ENCODE results near the gene SH3BP2.
"Not testable (repeated sequence)": the region's sequence is repeated elsewhere in the genome, so short reads cannot be mapped to it uniquely, and the experiment has no call there.

The SH3BP2 gene

DNA sequence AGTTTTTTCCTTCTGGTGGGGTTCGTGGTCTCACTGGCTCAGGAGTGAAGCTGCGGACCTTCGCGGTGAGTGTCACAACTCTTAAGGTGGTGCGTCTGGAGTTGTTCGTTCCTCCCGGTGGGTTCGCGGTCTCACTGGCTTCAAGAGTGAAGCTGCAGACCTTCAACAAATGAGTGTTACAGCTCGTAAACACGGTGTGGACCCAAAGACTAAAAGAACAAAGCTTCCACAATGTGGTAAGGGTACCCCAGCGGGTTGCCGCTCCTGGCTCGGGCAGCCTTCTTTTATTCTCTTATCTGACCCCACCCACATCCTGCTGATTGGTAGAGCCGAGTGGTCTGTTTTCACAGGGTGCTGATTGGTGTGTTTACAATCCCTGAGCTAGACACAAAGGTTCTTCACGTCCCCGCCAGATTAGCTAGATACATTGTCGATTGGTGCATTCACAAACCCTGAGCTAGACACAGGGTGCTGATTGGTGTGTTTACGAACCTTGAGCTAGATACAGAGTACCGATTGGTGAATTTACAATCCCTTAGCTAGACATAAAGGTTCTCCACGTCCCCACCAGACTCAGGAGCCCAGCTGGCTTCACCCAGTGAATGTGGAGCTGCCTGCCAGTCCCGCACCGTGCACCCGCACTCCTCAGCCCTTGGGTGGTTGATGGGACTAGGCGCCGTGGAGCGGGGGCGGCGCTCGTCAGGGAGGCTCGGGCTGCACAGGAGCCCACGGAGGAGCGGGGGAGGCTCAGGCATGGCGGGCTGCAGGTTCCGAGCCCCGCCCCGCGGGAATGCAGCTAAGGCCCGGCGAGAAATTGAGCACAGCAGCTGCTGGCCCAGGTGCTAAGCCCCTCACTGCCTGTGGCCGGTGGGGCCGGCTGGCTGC is 30.2 kb upstream of the SH3BP2 start:
- DNase-seq, result not testable (repeated sequence)

DNA sequence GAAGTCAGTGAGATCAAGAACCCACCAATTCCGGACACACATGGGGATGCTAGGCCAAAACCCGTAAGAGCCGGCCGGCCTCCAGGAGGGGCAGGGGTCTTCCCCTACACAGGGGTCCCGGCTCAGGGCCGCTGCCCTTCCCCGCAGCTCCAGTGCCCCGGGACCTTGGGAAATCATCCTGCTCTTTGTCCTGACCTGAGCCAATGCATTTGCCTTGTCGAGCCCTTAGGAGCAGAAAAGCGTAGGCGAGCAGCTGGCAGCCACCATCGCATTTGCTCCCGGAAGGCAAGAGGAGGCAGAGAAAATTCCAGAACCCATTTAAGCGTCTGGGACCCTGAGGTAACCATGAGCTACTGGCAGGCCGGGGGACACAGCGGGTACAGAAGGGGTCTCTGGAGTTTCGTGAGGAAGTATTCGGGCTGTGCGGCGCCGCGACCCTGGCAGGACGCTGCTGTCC is 29.3 kb upstream of the SH3BP2 start:
- no peak for DNase-seq

DNA sequence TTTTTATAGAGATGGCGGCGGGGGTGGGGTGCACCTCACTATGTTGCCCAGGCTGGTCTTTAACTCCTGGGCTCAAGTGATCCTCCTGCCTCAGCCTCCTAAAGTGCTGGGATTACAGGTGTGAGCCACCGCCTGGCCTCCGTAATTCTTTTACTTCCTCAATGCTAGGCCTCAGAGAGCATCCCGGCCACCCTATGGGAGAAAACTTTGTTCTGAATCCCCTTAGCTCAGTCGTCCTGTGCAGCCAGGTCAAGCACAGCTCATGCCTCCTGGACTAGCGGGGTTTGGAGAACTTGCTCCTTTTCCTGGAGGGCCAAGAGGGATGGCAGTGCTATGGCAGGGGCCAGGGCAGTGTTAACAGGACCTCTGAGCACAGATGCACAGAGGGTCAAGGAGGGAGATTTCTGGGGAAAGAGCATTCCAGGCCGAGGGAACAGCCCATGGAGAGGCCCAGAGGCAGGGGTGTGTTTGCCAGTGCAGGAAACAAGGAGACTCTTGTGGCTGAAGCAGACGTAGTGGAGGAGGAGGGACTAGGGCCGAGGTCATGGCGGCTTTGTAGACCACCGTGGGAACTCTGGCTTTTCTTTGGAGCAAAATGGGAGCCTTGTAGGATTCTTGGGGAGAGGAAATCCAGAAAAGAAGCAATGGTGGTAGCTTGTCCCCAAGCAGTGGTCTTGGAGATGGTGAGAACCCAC is 26.9 kb upstream of the SH3BP2 start:
- DNase-seq, result no peak

DNA sequence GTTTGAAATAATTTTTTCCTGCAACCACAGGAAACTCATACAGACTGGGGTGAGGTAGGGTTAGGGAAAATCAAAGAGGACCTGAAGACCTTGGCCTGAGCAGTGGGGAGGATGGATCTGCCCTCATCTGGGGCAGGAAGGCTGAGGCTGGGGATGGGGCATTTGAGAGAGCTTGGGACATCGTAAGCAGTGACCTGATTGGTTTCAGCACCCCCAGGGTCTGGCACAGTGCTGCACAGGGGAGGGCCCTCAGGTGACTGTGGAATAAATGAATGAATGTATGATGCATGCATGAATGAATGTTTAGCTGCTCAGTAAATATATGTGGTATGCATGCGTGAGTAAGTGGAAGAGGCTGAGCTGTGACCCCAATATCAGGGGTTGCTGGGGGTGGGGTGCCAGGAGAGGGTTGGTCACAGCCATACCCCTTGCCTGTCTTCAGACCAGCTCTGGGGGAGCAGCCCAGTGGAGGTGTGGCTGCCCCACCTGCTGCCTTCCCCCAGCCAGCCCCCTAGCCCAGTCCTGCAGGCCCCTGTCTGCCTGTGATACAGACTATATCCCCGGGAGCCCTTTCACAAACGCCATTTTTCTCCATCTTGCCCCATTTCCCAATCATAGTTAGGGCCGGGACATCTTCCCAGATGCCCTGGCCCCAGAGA is 25.7 kb upstream of the SH3BP2 start:
- no peak for DNase-seq

DNA sequence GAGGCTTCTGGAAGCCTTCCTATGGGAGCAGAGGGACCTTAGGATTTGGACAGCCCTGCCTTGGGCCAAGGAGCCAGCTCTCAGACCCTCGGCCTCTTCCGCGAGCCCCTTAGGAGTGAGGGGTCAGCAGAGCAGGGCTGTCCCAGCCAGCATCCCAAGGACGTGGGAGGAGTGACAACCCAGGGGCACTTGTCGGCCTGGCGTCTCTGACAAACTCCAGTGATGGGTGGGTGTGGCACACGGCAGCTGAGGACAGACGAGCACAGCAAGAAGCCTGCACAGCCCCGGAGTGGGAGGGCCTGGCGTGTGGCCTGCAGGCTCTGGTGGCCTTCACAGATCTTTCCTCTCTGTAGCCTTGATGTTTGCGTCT is 25.2 kb upstream of the SH3BP2 start:
- no peak for DNase-seq

DNA sequence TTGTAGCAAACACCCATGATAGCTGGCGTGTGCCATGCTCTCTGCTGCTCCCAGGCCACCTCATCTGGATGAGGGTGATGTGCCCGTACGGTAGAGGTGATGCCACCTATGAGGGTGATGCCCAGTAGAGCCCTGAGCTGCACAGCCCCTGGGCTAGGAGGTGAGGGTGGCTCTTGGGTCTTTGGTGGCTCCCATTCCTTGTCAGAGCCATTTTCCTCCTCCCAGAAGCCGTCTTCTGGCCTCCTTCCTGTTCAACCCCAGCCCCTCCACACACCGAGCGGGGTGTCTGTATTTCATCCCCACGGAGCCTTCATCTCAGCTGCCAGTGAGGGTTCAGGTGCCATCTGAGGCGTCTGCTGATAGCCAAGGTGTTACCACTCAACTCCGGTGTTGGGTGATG is 24.8 kb upstream of the SH3BP2 start:
- no peak for DNase-seq

DNA sequence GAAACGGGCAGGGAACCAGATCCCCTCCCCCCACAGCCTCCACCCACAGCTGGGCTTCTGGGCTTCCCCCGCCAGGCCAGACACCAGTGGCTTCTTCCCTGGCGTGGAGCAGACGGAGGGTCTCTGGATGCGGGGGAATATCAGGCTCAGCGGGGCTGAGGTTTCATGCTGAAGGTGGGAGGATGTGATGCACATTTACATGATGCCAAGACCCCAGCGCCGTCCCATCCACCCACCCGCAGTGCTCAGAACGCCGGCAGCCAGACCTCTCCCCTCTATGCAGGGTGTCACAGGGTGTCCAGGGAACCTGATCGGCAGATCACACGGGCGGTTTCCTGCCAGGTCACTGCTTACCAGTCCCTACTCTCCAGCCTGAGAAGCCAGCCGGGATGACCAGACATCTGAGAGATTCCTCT is 24.0 kb upstream of the SH3BP2 start:
- no peak for DNase-seq

DNA sequence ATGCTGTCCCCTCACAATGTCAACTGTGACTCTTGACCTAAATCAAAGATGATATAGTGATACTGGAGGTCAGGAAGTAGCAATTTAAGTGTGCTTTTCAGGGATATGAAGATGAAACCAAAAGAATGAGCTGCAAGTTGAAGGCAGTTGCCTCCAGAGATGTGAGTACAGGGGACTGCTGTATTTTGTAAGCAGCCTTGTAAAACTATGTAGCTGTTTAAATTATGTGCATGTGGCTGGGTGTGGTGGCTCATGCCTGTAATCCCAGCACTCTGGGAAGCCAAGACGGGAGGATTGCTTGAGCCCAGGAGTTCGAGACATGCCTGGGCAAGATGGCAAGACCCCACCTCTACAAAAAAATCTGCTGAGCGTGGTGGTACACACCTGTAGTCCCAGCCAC is 21.6 kb upstream of the SH3BP2 start:
- DNase-seq, result no peak

DNA sequence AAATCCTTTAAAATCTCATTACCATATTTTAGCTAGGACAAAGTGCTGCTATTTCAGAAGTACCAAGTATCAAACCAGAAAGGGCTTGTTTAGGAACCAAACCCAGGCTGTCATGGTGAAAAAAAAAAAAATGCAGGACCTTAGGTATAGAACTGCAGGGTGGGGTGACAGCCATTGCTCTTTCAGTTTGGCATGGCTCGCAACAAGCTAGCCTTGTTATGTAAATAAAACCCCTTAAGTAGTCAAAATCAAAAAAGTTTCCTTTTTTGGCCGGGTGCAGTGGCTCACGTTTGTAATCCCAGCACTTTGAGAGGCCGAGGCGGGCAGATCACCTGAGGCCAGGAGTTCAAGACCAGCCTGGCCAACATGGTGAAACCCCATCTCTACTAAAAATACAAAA is 12.2 kb upstream of the SH3BP2 start:
- DNase-seq, result not testable (repeated sequence)

DNA sequence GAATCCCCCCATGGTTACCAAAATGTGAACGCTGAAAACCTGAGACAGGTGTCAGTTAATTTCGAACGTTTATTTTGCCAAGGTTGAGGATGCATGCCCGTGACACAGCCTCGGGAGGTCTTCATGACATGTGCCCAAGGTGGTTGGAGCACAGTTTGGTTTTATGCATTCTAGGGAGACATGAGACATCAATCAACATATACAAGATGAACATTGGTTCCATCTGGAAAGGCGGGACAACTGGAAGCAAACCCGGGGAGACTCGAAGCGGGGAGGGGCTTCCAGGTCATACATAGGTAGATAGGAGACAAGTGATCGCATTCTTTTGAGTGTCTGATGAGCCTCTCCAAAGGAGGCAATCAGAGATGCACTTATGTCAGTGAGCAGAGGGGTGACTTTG is 11.0 kb upstream of the SH3BP2 start:
- no peak for DNase-seq

DNA sequence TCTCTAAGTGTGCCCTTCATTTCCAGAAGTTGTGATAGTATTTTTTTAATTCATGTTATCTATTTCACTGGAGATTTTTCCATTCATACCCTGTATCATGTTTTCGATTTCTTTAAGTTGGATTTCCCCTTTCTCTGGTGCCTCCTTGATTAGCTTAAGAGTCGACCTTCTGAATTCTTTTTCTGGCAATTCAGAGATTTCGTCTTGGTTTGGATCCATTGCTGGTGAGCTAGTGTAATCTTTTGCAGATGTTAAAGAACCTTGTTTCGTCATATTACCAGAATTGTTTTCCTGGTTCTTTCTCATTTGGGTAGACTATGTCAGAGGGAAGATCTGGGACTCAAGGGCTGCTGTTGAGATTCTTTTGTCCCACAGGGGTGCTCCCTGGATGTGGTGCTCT is 9.1 kb upstream of the SH3BP2 start:
- no peak for DNase-seq

DNA sequence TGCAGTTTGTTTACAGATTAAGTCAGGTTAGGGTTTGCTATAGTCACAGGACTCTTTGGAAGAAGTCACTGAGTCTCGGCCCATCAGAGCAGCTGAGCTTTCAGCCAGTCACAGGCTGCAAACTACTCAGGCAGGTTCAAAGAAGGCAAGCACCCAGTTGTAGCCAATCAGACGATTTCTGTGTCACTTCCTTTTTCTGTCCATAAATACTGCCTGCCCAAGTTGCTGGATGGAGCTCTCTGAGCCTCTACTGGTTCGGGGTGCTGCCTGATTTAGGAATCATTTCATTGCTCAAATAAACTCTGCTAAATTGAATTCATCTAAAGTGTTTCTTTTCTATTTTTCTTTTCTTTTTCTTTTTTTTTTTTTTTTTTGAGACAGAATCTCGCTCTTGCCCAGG is 7.3 kb upstream of the SH3BP2 start:
- no peak for DNase-seq

DNA sequence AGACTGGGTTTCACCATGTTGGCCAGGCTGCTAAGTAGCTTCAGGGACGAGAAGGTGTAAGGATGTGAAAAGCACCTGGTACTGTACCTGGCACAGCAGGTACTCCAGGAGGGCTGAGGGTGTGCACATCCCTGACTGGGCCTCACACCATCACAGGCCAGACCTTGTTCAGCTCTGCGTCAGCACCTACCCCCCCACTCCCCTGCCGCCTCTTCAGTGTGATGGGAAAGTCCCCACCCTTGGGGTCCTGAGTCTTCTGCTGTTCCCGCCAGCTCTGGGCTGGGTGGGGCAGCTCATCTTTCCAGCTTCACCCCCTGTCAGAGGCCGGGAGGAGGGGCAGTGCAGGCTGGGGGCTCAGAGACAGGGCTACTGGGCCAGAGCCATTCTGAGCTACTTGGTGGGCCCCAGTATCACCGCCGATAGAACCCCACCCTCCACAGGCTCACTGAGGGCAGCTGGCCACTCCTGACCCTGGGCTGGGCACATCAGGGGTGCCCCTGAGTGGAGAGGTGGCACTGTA is 6.7 kb upstream of the SH3BP2 start:
- DNase-seq, result peak; percentile 62

DNA sequence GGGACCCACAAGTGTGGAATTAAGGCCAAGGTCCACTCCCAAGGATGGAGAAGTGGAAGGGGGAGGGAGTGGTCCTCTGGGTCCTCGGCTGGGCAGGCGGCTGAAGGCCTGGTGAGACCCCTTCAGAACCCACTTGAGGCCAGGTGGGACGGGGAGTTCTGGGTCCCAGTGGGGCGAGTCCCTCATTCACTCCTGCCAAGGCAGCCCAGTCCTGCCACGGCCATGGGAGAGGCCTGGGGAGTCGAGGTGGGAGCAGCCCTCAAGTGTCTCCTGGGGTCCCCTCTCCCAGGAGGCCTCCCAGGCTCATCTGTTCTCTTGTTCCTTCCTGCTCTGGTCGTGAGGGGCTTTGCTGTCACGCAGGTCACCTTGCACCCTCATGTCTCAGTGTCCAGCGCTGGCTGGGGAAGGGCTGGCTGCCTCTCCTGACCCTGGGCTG is 6.1 kb upstream of the SH3BP2 start:
- DNase-seq, result no peak

DNA sequence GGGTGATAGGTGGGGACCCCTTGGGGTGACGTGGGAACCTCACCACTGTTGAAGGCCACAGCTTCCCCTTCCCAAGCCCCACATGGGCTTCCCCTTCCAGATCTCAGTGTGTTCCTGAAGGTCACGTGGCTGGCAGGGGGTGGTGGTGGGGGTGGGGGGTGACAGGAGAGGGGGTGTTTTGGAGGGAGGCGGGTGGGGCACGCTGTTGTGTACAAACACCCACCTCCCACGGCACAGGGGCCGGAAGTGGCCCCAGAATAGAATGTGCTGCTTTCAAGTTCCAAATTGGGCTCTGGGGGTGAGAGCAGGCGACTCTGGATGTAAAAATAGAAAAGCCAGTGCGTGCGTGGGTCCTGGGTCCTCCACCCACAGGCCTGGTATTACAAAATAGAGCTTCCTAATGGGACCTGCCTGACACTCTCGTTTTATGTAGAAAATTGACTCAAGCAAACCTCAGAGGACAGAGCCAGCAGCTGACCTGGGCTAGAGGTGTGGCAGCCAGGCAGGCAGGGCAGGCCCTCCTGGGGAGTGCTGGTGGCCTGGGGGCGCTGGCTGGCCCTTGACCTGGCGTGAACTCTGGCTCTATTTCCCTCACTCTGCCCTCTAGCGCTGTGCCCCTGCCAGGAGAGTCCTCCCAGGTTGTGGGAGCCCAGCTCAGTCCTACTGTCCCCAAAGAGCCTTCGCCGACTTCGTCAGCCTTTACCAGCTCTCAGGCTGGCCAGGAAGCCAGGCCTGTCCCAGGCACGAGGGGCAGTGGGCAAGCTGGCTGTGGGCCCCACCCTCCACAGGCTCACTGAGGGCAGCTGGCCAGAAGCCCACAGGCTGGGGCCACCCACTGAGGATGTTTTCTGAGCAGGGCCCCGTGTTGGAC is 5.4 kb upstream of the SH3BP2 start:
- DNase-seq, result peak; percentile 22

DNA sequence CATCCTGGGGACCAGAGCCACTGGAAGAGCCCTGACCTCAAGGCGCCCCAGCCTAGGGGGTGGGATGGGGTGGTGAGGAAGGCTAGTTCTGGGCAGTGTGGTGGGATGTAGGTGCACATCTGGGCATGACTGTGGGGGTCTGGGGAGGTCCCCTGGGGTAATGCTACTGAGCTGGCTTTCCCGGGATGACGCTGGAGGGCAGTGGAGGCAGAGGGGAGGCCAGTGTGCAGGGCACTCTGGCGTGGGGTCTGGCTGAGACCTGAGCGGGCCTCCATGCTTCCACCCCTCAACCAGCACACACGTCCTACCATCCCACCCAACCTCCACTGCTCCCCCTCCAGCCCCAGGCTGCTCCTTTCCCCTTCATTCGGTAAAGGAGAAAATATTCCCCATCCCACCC is 4.8 kb upstream of the SH3BP2 start:
- DNase-seq, result no peak

DNA sequence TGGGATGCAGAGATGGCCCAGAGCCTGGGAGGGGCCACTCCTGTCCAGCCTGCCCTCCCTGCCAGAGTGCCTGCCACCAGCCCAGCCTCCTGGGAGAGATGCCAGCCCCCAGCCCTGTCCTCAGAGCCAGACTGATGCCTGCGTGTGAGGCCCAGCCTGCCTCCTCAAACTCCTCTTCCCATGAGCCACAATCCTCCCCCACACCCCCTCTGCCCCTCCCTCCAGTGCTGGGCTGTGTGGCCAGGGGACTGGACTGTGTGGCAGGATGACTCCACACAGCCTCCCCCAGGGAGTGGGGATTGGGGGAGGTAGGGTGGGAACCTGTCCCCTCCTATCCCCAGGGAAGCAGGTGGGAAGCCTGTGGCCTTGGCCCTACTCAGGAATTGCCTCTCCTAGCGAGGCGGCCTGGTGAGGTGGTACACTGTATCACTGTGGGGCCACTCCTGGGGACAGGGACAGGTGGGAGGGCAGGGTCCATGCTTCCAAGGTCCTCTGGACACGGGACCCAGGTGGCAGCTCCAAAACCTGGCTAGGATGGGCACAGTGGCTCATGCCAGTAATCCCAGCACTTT is 4.3 kb upstream of the SH3BP2 start:
- DNase-seq, result no peak

DNA sequence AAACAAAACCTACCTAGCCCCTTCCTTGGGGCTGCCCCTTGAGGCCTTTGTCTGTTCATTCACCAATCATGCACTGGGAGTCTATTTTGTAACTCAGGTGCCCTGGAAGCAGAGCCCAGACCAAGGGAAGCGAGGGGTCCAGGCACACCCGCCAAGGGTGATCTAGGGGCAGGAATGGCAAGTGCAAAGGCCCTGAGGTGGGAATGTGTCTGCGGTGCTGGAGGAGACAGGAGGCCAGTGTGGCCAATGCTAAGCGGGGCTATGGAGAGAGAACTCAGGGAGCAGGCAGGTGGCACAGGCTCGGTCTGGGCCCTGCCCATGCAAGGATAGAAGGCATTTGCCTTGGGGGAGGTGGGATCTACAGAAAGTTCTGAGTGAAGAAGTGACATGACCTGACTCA is 3.5 kb upstream of the SH3BP2 start:
- DNase-seq, result no peak

DNA sequence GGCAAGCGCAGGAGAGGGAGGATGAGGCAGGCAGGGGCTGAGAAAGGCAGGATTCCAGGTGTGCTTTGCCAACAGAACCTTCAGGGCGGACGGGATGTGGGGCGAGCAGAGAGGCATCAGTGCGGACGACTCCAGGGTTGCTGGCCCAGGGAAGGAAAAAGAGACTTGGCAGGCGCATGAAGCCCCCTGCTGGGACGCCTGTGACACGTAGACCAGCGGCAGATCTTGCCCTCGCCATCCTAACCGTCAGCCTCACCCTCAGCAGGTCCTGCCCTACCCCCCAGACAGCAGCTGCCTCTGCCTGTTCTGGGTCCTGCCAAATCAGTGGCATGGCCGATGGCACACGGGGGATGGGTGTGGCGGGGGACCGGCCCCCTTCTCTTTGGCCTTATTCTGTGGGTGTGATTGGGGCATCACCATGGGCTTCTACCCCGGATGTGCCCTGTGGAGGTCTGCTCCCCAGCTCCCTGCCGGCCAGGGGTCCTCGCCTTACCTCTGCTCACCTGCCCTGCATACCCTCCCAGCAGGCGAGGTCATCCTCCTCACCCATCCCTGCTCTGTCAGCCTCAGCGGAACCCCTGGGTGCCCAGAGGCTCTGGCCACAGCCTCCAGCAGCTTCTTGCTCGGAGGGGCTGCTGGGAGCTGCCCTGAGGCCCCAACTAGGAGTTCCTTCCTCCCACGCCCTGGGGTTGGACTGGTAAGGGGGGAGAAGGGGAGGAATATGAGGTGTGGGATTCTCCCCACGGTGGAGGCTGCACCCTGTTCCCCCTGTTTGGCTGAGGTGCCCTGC is 2.9 kb upstream of the SH3BP2 start:
- DNase-seq, result no peak

DNA sequence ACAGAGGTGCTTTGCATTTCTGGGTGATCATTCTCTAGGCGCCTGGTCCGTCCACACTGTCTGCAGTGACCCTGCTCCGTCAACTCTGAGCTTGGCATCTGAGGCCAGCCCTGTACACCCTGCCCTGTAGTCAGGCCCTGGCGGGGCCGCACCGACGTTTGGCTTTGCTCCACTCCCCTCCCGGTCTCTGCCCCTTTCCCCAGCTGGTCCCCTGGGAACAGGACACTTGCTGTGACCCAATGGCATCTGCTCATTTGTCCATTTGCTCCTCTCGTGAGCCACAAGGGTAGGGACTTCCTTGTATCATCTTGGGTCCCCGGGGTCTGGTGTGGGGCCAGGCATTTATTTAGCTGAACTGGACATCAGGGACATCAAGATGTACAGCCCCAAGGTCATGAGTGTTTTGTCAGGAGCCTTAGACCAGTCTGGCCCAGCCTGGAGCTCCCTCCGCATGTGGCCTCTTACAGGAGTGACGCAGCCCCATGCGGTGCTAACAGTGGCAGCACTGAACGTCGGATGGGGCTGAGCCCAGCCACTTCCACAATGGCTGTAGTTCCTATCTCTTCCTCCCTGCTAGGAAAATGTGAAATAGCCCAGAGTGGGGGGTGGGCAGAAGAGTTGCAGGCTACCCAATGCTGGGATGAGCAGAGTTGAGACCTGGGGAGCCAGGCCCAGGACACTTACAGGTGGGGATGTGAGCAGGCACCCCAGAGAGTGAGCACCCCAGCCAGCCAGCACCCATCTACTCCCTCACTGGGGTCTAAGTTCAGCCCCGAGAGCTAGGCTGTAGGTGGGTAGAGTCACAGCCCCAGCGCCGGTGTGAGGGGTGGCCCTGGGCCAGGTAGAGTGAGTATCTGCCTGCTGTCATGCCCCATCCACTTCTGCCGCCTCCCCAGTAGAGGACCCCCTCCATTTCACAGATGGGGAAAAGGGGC is 2.0 kb upstream of the SH3BP2 start:
- DNase-seq, result no peak

Measured in effector CD8-positive, alpha-beta T cell (primary cell).